HepG2 (cell line): ENCODE measurements around the gene SEZ6. TPM values are rescaled to one million over a fixed set of nuclear protein-coding genes. Genes with fewer than 3 reads are reported as not detected.

Source experiments
- ATF6 ChIP-seq: sonication (generic); formaldehyde crosslinking; conservative IDR thresholded peaks from 2 replicates; pipeline ENCODE4 v1.4.0; 2020; ENCODE audit warnings: missing genetic modification reagents
- ATRX ChIP-seq: sonication (generic); formaldehyde crosslinking; IDR thresholded peaks from 2 replicates; pipeline ENCODE4 v1.4.0; 2020; ENCODE audit warnings: missing genetic modification reagents, borderline replicate concordance
- GTF3A ChIP-seq: sonication (generic); formaldehyde crosslinking; conservative IDR thresholded peaks from 2 replicates; pipeline ENCODE4 v1.4.0; 2020; ENCODE audit warnings: mild to moderate bottlenecking, missing genetic modification reagents
- NKX3-1 ChIP-seq: sonication (generic); formaldehyde crosslinking; IDR thresholded peaks from 2 replicates; pipeline ENCODE4 v1.5.0; 2020; ENCODE audit warnings: missing genetic modification reagents
- RBM22 ChIP-seq: fragments of 200-400 bp; formaldehyde crosslinking; optimal IDR thresholded peaks from 2 replicates; pipeline ENCODE3; 2017; ENCODE audit warnings: mild to moderate bottlenecking, low read length, moderate library complexity
- RNF219 ChIP-seq: sonication (generic); formaldehyde crosslinking; IDR thresholded peaks from 2 replicates; pipeline ENCODE4 v1.5.0; 2020; ENCODE audit warnings: mild to moderate bottlenecking, missing genetic modification reagents
- SKI ChIP-seq: fragments of 450-650 bp; IDR thresholded peaks from one replicate; pipeline ENCODE4 v1.6.1; 2018; ENCODE audit warnings: mild to moderate bottlenecking; ENCODE audit not compliant: partially characterized antibody
- ZBTB3 ChIP-seq: sonication (generic); formaldehyde crosslinking; IDR thresholded peaks from 2 replicates; pipeline ENCODE4 v1.4.0; 2020; ENCODE audit warnings: low read depth, mild to moderate bottlenecking, moderate library complexity, missing genetic modification reagents, borderline replicate concordance
- ZNF12 ChIP-seq: sonication (generic); formaldehyde crosslinking; IDR thresholded peaks from 2 replicates; pipeline ENCODE4 v1.5.0; 2020; ENCODE audit warnings: missing genetic modification reagents
- ZNF337 ChIP-seq: sonication (generic); formaldehyde crosslinking; IDR thresholded peaks from 2 replicates; pipeline ENCODE4 v1.5.1; 2020; ENCODE audit warnings: missing genetic modification reagents, low read depth, mild to moderate bottlenecking, borderline replicate concordance
- polyA plus RNA-seq, 8 experiments: library from polyadenylated mRNA; depleted of rRNA in 3 of 8; stranded (reverse) in 7 of 8; unstranded in 1 of 8; fragments of >200 nt; fragmentation: Illumina TruSeq in 4 of 8; extraction: Trizol in 4 of 8; gene quantifications; 2 replicates each; pipeline versions ENCODE4 v1.2.1 to v1.2.3, GENCODE V29; 2011 to 2016; ENCODE audit warnings: low read depth in 4 of 8, missing spikeins in 1 of 8, mixed read lengths in 1 of 8; ENCODE audit not compliant: insufficient read depth in 1 of 8
- total RNA-seq, 5 experiments: library from RNA; depleted of rRNA; stranded (reverse); fragments of >200 nt; fragmentation: Illumina TruSeq; extraction: Trizol; gene quantifications; 2 replicates each; pipeline ENCODE4 v1.2.3, GENCODE V29; 2016; ENCODE audit warnings: low read depth in 1 of 5
- TF ChIP-seq, protein P1 (sequence below): sonication (generic); formaldehyde crosslinking; conservative IDR thresholded peaks from 2 replicates; pipeline ENCODE4 v1.4.0; 2020; ENCODE audit warnings: missing genetic modification reagents
- TF ChIP-seq, protein P2 (sequence below): IDR thresholded peaks from 2 replicates; pipeline ENCODE4 v1.6.1; 2016; ENCODE audit warnings: low read depth
- TF ChIP-seq, protein P3 (sequence below): sonication (generic); formaldehyde crosslinking; IDR thresholded peaks from 2 replicates; pipeline ENCODE4 v1.4.0; 2020; ENCODE audit warnings: missing genetic modification reagents
- TF ChIP-seq, protein P4 (sequence below): IDR thresholded peaks from 2 replicates; pipeline ENCODE4 v1.6.1; 2016; ENCODE audit warnings: control low read depth

The SEZ6 gene
- total and polyA plus RNA-seq, 2 of the 13 experiments (the other 11 are each of a cell fraction or from before 2014, with no cell fraction given): not detected

GRCh38 chr17:29005936-29006511, at the start of gene SEZ6 (continued):
- TF ChIP-seq RNF219 (CRISPR knock-in tag): no peak
- TF ChIP-seq RBM22: no peak
- peak; percentile 97 for TF ChIP-seq ATF6 (CRISPR knock-in tag)
- peak; percentile 99 for TF ChIP-seq NKX3-1 (CRISPR knock-in tag)
- TF ChIP-seq, protein P1, sequence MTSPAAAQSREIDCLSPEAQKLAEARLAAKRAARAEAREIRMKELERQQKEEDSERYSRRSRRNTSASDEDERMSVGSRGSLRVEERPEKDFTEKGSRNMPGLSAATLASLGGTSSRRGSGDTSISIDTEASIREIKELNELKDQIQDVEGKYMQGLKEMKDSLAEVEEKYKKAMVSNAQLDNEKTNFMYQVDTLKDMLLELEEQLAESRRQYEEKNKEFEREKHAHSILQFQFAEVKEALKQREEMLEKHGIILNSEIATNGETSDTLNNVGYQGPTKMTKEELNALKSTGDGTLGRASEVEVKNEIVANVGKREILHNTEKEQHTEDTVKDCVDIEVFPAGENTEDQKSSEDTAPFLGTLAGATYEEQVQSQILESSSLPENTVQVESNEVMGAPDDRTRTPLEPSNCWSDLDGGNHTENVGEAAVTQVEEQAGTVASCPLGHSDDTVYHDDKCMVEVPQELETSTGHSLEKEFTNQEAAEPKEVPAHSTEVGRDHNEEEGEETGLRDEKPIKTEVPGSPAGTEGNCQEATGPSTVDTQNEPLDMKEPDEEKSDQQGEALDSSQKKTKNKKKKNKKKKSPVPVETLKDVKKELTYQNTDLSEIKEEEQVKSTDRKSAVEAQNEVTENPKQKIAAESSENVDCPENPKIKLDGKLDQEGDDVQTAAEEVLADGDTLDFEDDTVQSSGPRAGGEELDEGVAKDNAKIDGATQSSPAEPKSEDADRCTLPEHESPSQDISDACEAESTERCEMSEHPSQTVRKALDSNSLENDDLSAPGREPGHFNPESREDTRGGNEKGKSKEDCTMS: peak; percentile 90; the same call in 1 of the 2 replicates
- TF ChIP-seq SKI: peak; percentile 42
- no peak; the same call in 1 of the 2 replicates for TF ChIP-seq ZBTB3 (CRISPR knock-in tag)
- TF ChIP-seq, protein P2, sequence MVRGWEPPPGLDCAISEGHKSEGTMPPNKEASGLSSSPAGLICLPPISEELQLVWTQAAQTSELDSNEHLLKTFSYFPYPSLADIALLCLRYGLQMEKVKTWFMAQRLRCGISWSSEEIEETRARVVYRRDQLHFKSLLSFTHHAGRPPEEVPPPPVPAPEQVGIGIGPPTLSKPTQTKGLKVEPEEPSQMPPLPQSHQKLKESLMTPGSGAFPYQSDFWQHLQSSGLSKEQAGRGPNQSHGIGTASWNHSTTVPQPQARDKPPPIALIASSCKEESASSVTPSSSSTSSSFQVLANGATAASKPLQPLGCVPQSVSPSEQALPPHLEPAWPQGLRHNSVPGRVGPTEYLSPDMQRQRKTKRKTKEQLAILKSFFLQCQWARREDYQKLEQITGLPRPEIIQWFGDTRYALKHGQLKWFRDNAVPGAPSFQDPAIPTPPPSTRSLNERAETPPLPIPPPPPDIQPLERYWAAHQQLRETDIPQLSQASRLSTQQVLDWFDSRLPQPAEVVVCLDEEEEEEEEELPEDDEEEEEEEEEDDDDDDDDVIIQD (CRISPR knock-in tag): peak; percentile 46; the same call in 1 of the 2 replicates
- no peak for TF ChIP-seq ATRX
- TF ChIP-seq, protein P3, sequence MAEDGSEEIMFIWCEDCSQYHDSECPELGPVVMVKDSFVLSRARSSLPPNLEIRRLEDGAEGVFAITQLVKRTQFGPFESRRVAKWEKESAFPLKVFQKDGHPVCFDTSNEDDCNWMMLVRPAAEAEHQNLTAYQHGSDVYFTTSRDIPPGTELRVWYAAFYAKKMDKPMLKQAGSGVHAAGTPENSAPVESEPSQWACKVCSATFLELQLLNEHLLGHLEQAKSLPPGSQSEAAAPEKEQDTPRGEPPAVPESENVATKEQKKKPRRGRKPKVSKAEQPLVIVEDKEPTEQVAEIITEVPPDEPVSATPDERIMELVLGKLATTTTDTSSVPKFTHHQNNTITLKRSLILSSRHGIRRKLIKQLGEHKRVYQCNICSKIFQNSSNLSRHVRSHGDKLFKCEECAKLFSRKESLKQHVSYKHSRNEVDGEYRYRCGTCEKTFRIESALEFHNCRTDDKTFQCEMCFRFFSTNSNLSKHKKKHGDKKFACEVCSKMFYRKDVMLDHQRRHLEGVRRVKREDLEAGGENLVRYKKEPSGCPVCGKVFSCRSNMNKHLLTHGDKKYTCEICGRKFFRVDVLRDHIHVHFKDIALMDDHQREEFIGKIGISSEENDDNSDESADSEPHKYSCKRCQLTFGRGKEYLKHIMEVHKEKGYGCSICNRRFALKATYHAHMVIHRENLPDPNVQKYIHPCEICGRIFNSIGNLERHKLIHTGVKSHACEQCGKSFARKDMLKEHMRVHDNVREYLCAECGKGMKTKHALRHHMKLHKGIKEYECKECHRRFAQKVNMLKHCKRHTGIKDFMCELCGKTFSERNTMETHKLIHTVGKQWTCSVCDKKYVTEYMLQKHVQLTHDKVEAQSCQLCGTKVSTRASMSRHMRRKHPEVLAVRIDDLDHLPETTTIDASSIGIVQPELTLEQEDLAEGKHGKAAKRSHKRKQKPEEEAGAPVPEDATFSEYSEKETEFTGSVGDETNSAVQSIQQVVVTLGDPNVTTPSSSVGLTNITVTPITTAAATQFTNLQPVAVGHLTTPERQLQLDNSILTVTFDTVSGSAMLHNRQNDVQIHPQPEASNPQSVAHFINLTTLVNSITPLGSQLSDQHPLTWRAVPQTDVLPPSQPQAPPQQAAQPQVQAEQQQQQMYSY (CRISPR knock-in tag): peak; percentile 81
- no peak for TF ChIP-seq ZNF337 (CRISPR knock-in tag)
- TF ChIP-seq, protein P4, sequence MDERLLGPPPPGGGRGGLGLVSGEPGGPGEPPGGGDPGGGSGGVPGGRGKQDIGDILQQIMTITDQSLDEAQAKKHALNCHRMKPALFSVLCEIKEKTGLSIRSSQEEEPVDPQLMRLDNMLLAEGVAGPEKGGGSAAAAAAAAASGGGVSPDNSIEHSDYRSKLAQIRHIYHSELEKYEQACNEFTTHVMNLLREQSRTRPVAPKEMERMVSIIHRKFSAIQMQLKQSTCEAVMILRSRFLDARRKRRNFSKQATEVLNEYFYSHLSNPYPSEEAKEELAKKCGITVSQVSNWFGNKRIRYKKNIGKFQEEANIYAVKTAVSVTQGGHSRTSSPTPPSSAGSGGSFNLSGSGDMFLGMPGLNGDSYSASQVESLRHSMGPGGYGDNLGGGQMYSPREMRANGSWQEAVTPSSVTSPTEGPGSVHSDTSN: no peak
- TF ChIP-seq GTF3A (CRISPR knock-in tag): no peak
- TF ChIP-seq ZNF12 (CRISPR knock-in tag): peak; percentile 84
